ENCODE results near the gene SELENOP.
"Not testable (repeated sequence)": the region's sequence is repeated elsewhere in the genome, so short reads cannot be mapped to it uniquely, and the experiment has no call there.

Gene SELENOP

GRCh38 chr5:42825422-42826148 is 13.9 kb upstream of the SELENOP start:
- DNase-seq = no peak

GRCh38 chr5:42824347-42824976 is 12.8 kb upstream of the SELENOP start:
- no peak for DNase-seq

- DNase-seq = no peak
Observed at GRCh38 chr5:42822548-42822947, 10.9 kb upstream of the SELENOP start.

- DNase-seq = no peak
Observed at GRCh38 chr5:42819745-42820144, 8.1 kb upstream of the SELENOP start.

- DNase-seq = not testable (repeated sequence)
Observed at GRCh38 chr5:42816546-42816945, 4.9 kb upstream of the SELENOP start.

GRCh38 chr5:42813533-42813932 is 1.8 kb upstream of the SELENOP start:
- DNase-seq = no peak

- DNase-seq = no peak
Observed at GRCh38 chr5:42812620-42813019, 928 bp upstream of the SELENOP start.

- no peak for DNase-seq
Observed at GRCh38 chr5:42810834-42811590, 680 bp downstream of the SELENOP start.

GRCh38 chr5:42808888-42809611 is 2.6 kb downstream of the SELENOP start:
- DNase-seq = no peak

- no peak for DNase-seq
Observed at GRCh38 chr5:42807722-42808447, 3.8 kb downstream of the SELENOP start.

- no peak for DNase-seq
Observed at GRCh38 chr5:42806701-42807262, 4.9 kb downstream of the SELENOP start.

- no peak for DNase-seq
Observed at GRCh38 chr5:42806004-42806700, 5.5 kb downstream of the SELENOP start.

GRCh38 chr5:42804717-42805339 is 6.9 kb downstream of the SELENOP start:
- DNase-seq = no peak

GRCh38 chr5:42801516-42802166 is 10.1 kb downstream of the SELENOP start:
- no peak for DNase-seq

GRCh38 chr5:42800748-42801330 is 10.9 kb downstream of the SELENOP start:
- no peak for DNase-seq

- no peak for DNase-seq
Observed at GRCh38 chr5:42799668-42800114, 12.0 kb downstream of the SELENOP start.

GRCh38 chr5:42799241-42799608 is 12.5 kb downstream of the SELENOP start:
- no peak for DNase-seq

- no peak for DNase-seq
Observed at GRCh38 chr5:42798284-42799240, 13.1 kb downstream of the SELENOP start.

- DNase-seq = no peak
Observed at GRCh38 chr5:42791151-42791550, 20.5 kb downstream of the SELENOP start.
